Measurements from ENCODE around the gene ZNF593OS.

DNA sequence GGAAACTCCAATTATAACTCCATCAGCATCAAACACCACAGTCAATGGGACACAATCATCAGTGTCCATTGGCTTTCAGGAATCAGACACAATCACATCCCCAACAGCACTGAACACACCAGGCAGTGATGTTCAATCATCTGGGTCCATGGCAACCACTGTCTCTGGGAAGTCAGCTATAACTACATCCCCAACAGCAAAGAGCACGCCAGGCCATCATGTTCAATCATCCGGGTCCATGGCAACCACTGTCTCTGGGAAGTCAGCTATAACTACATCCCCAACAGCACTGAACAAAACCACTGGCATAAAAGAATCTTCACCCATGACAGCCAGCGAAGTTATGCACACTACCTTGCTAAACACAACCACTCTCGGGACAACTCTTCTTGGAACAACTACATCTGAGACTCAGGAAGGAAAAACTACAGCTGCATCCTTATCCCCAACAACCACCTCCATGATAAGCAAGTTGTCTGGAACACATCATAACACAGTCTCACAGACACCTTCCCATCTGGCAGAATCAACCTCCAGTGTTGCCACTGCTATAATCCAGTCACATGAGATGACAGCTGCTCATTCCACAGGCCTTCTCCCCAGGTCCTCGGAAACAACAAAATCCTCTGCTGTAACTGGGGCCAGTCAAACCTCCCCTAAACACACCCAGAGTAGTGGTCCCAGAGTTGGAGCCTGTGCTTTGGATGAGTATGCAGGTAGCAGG, 38.7 kb upstream of the ZNF593OS start:
- TF ChIP-seq, protein P1, sequence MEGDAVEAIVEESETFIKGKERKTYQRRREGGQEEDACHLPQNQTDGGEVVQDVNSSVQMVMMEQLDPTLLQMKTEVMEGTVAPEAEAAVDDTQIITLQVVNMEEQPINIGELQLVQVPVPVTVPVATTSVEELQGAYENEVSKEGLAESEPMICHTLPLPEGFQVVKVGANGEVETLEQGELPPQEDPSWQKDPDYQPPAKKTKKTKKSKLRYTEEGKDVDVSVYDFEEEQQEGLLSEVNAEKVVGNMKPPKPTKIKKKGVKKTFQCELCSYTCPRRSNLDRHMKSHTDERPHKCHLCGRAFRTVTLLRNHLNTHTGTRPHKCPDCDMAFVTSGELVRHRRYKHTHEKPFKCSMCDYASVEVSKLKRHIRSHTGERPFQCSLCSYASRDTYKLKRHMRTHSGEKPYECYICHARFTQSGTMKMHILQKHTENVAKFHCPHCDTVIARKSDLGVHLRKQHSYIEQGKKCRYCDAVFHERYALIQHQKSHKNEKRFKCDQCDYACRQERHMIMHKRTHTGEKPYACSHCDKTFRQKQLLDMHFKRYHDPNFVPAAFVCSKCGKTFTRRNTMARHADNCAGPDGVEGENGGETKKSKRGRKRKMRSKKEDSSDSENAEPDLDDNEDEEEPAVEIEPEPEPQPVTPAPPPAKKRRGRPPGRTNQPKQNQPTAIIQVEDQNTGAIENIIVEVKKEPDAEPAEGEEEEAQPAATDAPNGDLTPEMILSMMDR (conservative IDR thresholded peaks at IDR 0.05 in 1 of 2, IDR thresholded peaks at IDR 0.05 in 1 of 2; ENCODE audit: extremely low read depth in 1 of 2, insufficient read depth in 1 of 2, low read depth in 1 of 2, low read length in 2 of 2), result no peak
- TF ChIP-seq EZH2 (IDR thresholded peaks at IDR 0.05; ENCODE audit: borderline replicate concordance, low read length), result peak; percentile 25
